NCI-H2107 treated with DMSO at 0.1 percent for 48 hours (cell line): ENCODE measurements around the gene RELL1.

Experiments used
- DNase-seq: peaks from one replicate; lab custom pipeline; 2025; ENCODE audit not compliant: unreplicated experiment; lab: John Stamatoyannopoulos, UW

RELL1 gene

DNA sequence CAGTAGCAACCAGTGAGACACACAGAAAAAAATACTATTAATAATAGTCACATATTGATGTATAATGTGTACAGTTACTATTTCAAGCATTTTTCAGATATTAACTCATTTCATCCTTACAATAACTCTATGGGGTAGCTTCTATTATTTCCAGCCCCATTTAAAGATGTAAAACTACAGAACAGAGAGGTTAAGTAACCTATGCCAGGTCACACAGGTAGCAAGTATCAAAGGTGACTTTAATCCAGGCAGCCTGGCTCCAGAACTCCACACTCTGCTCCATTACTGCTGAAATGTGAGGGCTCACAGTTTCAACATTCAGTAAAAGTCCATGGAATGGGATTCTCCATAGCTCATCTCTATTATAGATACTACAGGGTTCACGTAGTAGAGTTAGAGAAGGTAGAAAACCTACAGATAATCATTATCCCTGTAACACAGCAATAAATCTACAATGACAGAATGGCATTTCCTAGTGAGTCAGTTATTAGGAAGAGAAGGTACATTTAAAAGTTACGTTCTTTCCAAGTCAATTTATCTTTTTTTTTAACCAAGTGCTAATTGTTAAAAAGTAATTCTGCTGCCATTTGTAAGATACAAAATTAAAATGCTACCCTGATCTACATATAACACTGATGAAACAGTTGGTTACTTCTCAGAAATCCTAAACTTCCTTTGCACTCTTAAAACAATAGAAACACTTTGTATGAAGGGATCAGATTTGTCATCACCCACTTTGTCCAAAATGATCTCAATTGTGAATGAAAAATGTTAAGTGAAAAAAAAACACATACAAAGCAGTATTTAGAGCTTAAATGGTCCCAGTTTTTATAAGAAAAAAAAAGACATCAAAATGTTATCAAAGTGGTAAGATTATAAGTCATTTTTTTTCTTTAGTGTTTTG, 18.7 kb downstream of the RELL1 start:
- no peak for DNase-seq

DNA sequence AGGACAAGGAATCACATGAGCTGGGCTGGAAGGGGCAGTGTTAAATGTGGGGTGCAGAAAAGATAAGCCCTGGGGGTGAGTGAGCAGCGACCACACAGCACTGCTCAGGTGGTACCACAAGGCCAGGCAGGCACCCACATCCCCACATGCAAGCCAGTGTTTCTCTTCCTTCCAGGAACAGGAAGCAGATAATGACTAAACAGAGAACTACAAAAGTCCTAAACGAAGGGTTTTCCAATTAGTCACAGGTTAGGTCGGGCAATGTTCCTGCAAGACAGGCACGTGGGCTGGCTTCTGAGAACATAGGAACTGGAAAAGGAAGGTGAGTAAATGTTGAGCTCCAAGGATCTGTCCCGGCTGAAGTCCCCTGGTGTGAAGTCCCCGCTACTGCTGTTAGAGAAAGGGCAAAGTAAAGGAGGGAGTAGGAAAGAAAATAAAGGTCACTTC, 19.5 kb downstream of the RELL1 start:
- no peak for DNase-seq

DNA sequence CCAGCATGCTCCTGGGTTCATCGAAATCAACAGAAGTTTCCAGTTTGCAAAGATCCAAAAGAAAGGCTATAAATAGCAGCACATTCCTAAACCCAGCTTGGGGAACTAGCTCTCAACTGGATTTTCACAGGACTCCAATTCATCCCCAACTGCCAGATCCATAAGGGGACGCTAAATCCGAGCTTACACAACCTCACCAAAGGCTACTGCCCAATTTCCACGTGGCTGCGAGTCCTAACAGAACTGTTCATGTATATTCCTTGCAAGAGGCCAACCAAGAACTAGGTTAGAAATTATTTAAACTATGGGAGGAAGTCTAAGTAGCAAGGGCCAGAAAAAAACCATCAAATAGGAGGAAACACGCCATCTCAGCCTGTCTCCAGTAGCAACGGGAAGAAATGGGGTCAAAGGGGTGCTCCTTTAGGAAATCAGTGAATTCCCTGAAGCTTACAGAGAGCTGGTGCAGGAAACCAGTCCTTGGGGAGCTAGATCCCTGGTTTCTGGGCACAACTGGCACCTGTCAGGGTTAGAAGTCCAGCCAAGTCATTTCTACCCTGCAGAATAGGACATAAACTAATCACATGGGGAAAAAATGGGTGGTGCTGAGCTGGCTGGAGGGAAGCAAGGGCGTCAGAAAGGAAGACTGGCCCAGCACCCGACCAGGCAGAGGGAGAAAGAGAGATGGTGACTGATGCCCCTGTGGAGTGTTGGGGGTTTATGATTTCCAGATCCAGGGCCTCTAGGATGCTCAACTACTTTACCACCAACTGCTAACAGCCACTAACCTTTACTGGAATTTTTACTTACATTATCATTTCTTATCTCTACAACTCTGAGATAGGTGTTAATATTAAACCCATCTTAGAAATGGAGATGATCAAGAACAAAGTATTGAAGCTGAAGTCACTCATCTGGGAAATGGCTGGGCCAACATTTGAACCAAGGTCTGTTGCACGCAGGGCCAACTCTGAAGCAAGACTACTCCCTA, 20.5 kb downstream of the RELL1 start:
- no peak for DNase-seq

DNA sequence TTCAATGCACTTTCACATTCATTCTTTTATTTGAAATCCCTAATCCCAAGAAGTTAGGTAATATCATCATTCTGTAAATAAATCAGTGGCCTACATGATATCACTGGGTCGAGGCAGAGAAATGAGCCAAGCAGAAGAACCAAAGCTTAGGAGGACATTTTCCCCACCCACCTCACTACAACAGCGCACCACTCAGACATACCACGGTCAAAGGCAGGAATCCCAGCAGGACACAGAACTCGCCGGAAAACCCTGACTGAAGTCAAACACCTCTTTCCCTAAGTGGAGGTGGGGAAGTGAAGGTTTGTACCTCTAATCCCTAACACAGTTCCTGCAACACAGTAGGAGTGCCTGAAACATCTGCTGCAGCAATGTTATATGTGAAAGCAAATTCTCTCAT, 21.5 kb downstream of the RELL1 start:
- DNase-seq = no peak

DNA sequence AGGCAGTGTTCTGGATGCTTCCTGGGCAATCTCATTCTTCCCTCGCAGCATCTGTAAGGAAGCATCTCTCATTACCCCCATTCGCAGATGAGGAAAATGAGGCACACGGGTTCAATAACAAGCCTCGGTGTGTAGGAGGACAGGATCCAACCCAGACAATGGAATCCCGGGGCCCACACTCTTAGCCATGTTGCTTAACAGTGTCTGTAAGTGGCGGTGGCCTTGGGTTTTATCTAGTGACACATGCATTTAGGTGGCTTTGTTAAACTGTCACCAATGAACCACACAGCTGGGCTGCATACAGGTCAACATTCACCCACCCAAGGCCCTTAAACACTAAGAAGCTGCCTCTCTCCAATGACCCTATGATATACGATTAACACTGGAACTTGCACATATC, 22.6 kb downstream of the RELL1 start:
- DNase-seq = no peak

DNA sequence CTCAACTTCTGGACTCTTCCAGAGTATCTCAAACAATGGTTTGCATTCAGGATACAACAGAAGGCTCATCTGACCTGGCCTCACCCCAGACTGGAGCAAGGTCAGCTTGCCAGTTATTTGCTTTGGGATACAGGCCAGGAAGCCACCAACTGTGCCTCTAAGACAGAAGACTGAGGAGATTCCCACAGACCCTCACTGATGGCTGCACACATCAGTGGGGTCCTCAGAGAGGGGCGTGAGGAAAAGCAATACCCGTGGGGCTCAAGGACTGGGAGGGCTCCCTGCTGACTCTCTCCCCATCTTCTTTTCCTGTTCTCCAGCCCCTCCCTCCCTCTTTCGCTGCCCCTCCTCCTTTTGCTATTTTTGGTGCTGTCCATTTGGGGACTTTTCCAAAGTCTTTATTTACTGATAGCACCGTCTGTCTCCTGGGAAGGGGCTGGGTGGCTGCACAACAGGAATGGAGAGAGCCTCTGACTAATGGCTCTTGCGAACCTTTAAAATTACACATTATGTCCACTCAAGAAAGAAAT, 23.2 kb downstream of the RELL1 start:
- no peak for DNase-seq

DNA sequence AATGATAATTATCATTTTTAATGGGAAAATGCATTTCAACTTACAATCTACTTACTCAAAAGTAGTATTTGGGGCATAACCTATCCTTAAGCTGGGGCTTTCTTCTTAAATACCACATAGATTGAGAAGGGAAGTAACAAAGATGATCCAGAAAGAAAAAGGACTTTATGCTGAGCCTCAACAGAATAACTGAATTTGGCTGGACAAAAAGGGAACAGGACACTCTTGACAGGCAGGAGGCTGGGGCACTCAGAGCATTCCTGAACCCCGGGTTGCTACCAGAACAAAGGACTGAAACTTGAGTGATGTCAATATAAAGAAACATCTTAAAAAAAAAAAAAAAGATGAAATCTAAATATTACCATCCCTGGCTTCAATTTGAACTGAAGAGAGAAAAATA, 23.9 kb downstream of the RELL1 start:
- DNase-seq = no peak

DNA sequence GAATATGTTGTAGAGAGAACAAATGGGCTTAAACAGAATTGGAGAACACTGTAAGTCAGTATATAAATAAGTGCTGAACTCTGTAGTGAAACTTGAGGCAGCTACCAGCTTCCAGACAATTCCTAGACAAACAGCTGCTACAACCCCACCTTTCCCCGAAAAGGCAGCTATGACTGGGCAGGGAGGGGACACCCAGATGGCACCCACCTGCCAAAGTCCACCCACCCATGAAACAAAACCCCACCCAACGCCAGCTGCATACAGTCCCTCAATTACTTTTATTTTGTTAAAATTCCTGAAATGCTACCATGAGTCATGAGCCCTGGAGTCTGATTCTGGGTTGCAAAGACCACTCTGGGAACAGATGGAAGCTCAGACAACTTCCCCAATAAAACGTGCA, 24.4 kb downstream of the RELL1 start:
- no peak for DNase-seq

DNA sequence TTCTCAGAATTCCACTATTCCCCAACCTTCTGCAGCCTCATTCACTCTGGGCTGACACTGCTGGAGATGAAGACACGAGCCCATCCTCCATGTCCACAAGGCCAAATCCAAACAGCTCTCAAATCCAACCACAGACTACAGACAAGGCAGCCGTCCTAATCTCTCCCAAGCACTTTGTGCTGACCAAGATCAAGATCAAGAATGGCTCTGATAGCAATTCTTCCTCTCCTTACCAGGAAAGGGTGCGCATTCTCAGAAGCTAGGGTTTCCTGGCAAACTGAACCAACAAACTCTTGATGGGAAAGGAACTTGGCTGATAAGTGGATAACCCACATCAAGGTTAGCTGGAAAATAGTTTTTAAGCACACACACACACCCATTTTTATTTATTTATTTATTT, 26.5 kb downstream of the RELL1 start:
- DNase-seq = no peak

DNA sequence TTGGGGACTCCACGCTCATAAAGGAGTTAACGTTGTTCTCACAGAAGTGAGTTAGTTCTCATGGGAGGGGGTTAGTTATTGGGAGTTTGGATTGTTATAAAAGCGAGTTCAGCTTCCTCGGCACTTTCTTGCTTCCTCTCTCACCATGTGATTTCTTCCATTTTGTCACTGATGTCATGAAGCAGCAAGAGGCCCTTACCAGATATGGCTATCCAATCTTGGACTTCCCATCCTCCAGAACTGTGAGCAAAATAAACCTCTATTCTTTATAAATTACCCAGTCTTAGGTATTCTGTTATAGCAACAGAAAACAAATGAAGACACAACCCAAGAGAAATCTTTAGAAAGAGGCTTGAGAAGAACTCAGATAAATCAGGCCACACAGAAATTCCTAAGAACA, 29.5 kb downstream of the RELL1 start:
- no peak for DNase-seq

DNA sequence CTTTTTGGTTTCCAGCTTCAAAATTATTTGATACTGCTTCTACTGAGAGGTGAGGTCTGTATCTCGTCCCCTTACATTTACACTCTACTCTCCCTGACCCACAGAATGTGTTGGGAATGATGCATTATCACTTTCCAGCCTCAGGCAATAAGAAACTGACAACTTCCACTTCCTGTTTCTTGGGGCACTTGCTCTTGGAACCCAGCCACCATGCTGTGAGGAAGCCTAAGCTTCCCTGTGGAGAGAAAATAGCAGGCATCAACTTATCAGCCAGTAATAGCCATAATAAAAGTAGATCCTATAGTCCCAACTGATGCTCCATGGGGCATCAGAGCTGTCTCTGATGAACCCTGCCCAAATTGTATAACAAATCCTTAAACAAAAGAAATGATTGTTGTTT, 32.6 kb downstream of the RELL1 start:
- no peak for DNase-seq

DNA sequence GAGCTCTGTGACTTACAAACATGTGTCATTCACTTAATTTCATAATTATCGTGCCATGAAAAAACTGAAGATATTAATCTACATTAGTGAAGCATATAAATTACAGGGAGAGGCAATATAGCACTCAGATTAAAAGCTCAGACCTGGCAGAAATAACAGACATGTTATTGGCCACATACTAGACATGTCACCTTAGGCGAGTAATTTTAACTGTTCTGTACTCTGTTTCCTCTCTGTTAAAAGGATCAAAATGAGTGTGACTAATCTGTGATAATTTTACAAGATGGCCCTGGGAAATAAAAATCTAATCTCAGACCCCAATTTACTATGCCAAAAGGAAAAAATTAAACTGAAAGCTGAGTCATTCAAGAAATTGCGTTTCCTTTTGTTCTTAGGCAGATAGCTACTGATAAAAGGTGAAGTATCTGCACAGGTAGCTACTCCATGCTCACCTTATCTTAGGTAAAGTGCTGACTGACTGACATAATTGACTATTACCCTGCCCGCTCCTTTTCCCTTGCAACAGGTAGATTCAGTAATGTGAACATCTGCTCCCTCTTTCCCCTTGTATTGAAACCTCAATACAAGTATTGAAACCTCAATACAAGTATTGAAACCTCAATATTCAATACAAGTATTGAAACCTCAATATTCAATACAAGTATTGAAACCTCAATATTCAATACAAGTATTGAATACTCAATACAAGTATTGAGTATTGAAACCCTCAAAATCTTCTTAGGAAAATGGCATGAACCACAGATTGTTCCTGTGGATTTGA, 33.2 kb downstream of the RELL1 start:
- no peak for DNase-seq

DNA sequence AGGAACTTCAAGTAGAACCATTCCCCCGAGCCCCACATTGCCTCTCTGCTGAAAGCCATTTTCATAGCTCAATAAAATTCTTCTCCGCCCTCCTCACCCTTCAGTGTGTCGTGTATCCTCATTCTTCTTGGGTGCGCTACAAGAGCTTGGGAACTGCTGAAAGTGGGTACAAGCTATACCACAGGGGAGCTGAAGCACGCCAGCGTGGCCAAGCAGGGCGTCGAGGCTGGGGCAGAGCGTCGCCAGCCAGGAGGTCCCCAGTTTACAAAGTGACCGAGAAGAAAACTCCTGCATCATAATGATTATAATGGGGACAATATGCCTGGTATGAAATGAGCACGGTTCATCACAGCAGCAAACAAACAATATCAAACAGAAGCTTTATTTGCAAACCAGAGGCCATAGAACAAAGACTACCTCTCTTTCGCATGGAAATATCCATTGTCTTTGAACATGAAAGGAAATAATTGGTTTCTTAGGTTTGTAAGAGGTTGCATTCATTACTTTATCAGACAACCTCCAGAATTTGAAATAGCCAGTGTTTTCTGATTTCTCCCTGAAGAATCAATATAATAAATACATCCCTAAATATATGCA, 34.3 kb downstream of the RELL1 start:
- DNase-seq = no peak

DNA sequence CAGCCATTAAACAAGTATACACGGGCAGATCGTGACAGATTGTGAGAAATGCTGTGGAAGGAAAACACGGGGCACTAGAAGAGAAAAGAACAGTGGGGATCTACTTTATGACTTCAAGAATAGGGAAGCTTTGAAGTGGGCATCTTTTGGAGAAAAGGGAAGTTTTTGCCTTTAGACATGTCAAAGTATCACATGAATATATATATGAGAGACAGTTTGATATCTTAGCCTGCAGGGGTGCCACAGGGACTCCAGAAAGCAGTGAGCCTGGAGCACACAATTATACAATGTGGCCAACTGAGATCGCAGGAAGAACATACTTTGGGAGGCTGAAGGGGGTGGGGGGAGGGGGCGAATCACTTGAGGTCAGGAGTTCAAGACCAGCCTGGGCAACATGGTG, 35.7 kb downstream of the RELL1 start:
- DNase-seq = no peak

DNA sequence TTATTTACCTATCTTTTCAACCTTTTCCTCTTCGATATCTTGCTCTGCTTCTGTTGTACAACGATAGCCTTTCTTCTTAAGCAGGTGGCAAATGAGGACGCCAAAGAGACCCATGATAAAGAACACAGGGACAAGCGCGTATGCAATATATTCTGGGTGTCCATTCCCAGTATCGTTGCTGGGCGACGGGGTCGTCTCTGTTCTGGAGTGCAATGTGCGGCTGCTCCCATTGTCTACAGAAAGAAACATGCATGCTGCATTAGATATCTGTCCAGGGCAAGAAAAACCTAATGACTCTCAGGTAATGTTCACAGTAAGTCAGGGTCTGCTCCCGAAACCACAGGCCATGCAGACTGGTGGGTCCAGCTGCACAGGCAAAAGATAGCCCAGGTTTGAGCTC, 36.9 kb downstream of the RELL1 start:
- no peak for DNase-seq

DNA sequence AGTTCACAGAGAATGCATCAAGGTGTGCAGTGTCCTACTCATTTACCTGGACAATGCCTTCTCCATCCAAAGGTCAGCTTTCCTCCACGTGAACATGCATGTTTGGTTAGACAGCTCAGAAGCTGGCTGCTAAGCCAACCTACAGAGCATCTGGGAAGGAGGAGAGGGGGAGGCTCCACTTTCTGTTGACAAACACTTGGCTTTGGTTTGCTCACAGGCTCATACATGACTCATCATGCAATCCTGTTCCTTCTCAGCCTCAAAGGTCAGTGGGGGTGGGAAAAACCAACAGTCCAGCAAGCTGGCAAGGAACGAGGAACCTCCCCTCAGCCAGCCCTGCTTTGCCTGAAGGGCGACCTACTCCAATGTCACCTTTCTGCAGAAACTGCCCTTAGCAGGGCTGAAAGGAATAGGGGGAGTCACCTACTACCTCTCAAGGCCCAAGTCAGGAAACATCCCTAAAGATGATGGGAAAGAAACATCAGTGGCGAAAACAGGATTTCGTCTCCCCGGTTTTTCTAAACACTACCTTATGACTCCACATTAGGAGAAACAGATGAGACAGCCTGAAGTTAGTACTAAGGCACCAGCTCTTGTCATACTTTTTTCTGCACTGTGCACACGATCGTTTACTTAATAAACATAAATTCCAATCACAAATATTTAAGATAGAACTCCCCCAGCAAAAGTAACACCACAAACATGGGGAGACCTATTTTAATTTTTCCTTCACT, 37.9 kb downstream of the RELL1 start:
- no peak for DNase-seq

DNA sequence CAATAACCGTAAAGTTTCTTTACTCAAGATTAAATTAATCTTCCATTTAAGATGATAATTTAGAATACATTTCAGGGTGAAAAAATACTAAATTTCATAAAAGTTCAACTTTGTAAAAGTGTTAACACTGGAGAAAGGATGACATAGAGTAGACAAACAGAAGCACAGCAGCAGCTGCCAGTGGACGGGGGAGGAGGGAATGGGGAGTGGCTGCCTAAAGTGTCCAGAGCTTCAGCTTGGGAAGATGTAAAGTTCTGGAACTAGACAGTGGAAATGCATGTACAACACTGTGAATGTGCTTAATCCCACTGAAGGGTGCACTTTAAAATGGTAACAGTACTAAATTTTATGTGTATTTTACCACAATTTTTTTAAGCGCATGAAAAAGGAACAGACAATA, 39.9 kb downstream of the RELL1 start:
- no peak for DNase-seq

DNA sequence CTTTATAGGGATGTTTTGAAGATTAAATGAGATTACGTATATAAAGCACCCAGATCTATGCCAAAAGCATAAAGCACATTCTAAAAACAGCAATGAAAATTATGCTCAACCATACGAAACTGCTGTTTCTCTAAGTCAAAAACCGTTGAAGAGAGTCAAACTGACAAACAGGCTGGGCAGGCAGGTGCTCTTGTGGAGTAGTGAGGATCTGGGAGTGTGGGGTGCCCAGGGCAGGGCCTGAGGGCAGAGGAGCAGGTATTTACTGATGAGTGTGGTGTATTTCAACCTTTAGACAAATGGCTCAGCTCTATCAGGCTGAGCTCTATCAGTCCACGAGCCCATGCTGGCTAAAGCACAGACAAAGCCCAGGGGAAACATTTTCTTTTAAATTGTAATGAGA, 40.4 kb downstream of the RELL1 start:
- DNase-seq = no peak

DNA sequence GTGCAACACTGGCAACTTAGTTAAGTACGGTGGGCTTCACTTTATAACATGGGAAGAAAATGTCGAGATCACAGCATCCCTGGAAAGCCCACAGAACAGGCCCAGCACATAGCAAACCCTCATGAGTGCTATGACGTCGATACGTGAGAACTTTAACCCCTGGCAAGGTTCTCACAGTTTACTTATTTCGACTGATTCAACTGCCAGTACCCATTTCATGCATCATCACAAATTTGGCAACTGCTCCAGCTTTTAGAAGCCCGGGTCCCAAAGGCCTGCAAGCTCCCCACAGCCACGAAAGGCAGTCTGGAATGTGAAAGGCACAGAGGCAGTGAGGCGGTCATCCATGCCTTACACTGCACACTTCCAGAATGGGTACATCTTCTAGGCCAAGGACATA, 41.2 kb downstream of the RELL1 start:
- no peak for DNase-seq
